Right atrium auricular region (tissue), 2 donors: ENCODE measurements around the gene MAGI2. TPM values are rescaled to one million over a fixed set of nuclear protein-coding genes. Genes with fewer than 3 reads are reported as not detected.
"Not testable (repeated sequence)": the region's sequence is repeated elsewhere in the genome, so short reads cannot be mapped to it uniquely, and the experiment has no call there.

Experiments used
- DNase-seq: peaks from one replicate; pipeline ENCODE4 v3.0.0-alpha.2; 2019; ENCODE audit warnings: low spot score
- H3K27ac ChIP-seq, 2 donors: fragments of 200-600 bp; sonication (generic); 1 replicate in 1 of 2; 2 replicates in 1 of 2; pipeline ENCODE4 v1.5.1; 2016 to 2019
- H3K27me3 ChIP-seq, 2 donors: fragments of 200-600 bp; sonication (generic); one replicate each; pipeline versions ENCODE4 v1.5.1 to v1.6.0; 2017 to 2019
- H3K36me3 ChIP-seq: fragments of 200-600 bp; sonication (generic); one replicate; pipeline ENCODE4 v1.5.1; 2016
- H3K4me1 ChIP-seq, 2 donors: fragments of 200-600 bp; sonication (generic); one replicate each; pipeline versions ENCODE4 v1.5.1 to v1.6.0; 2017 to 2019
- H3K4me3 ChIP-seq, 2 donors: fragments of 200-600 bp; sonication (generic); 1 replicate in 1 of 2; 2 replicates in 1 of 2; pipeline ENCODE4 v1.5.1; 2017 to 2019; ENCODE audit warnings: mild to moderate bottlenecking in 1 of 2, moderate library complexity in 1 of 2
- H3K9me3 ChIP-seq, 2 donors: fragments of 200-600 bp; sonication (generic); one replicate each; pipeline ENCODE4 v1.5.1; 2019
- total RNA-seq, 2 donors: library from RNA; depleted of rRNA; stranded (reverse); fragments of >200 nt; gene quantifications; one replicate each; pipeline ENCODE4 v1.1.0, GENCODE V29; 2016
- TF ChIP-seq, protein P1 (sequence below), 2 donors: fragments of 200-600 bp; sonication (generic); IDR thresholded peaks; one replicate each; pipeline ENCODE4 v1.5.1; 2019; ENCODE audit warnings: antibody characterized with exemption in 2 of 2

MAGI2 gene
- total RNA-seq, 2 donors from 2014 or later: 5.9 to 6.0 TPM

DNA sequence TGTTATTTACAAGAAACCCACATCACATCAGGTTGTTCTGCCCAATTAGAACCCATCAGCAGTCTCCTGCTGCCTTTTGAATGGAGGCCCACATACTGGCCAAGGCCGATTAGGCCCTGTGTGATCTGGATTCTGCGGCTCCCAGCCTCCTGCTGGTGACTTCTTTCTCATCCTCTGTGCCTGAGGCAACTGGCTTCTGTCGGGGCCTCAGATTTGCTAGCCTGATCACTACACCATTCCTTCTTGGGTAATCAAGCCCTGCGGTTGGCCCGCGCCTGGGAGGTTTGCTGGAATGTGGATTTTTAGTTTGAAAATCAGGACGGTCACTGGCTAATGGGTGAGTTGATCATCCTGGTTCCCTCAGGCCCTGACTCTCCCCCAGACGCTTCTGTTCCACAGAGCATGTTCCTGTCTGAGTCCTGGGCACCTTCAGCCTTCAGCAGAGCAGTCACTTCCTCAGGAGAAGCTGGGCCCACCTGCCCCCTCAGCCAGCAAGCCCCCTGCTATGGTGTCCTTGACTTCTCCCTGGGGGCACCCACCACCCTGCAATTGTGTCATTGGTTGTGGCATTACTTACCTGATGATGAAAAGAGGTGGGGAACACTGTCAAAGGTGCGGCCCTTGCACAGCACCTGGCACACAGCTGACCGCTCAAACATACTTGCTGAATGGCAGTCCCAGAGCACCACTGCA, 1447.3 kb downstream of the MAGI2 start:
- Histone ChIP-seq H3K4me1 (no peaks in the 10 kb centered on the region), H3K36me3 (no peaks in the 10 kb centered on the region), H3K9me3 (no peaks in the 10 kb centered on the region), H3K27me3 (no peaks in the 10 kb centered on the region), H3K4me3 (no peak overlapping the region), H3K27ac (no peak overlapping the region)
- no peak for DNase-seq
- TF ChIP-seq, protein P1, sequence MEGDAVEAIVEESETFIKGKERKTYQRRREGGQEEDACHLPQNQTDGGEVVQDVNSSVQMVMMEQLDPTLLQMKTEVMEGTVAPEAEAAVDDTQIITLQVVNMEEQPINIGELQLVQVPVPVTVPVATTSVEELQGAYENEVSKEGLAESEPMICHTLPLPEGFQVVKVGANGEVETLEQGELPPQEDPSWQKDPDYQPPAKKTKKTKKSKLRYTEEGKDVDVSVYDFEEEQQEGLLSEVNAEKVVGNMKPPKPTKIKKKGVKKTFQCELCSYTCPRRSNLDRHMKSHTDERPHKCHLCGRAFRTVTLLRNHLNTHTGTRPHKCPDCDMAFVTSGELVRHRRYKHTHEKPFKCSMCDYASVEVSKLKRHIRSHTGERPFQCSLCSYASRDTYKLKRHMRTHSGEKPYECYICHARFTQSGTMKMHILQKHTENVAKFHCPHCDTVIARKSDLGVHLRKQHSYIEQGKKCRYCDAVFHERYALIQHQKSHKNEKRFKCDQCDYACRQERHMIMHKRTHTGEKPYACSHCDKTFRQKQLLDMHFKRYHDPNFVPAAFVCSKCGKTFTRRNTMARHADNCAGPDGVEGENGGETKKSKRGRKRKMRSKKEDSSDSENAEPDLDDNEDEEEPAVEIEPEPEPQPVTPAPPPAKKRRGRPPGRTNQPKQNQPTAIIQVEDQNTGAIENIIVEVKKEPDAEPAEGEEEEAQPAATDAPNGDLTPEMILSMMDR (IDR thresholded peaks at IDR 0.05): no peak

DNA sequence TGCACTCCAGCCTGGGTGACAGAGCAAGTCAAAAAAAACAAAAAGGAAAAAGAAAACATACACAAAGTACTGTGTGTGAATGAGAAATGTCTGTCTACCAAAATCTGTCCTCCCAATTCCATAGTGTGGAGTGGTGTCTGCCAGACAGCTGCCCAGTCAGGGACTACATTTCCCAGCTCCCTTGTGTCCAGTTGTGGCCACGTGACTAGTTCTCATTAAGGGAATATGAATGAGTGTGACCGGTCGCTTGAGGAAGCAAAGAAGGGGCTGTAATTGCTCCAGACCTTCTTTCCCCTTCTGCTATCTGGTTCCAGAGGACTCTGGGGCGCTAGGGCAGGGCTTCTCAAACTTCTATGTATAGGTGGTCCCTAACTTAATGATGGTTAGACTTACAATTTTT, 1450.8 kb downstream of the MAGI2 start:
- H3K27me3 ChIP-seq: no peaks in the 10 kb centered on the region
- DNase-seq: no peak
- TF ChIP-seq, protein P1 (IDR thresholded peaks at IDR 0.05): no peak
- H3K4me3 ChIP-seq: no peak overlapping the region
- H3K9me3 ChIP-seq: no peaks in the 10 kb centered on the region
- no peak overlapping the region for H3K27ac ChIP-seq
- H3K36me3 ChIP-seq: no peaks in the 10 kb centered on the region
- no peaks in the 10 kb centered on the region for H3K4me1 ChIP-seq

DNA sequence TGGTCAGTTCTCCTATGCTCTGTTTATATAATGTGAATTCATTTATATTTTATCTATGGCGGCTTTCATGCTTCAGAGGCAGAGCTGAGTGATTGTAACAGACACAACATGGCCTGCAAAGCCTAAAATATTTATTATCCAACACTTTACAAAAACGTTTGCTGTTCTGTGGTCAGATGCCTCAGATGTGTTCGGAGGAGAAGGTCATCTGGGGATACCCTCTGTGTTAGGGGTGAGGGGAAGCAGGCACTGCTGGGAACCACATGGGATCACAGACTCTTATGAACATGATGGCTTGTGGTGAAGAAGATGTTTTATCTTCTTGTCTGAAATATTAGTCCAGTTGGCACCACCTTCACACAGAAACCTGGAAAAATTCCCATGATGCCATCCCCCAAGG, 1451.4 kb downstream of the MAGI2 start:
- Histone ChIP-seq H3K4me1 (no peaks in the 10 kb centered on the region), H3K36me3 (no peaks in the 10 kb centered on the region)
- no peak for DNase-seq

DNA sequence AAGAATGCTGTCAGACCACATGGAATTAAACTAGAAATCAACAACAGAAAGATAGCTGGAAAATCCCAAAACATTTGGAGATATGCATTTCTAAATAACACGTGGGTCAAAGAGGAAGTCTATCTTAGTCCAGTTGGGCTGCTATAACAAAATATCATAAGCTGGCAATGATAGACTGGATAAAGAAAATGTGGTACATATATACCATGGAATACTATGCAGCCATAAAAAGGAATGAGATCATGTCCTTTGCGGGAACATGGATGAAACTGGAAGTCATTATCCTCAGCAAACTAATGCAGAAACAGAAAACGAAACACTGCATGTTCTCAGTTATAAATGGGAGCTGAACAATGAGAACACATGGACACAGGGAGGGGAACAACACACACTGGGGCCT, 1454.3 kb downstream of the MAGI2 start:
- not testable (repeated sequence) for H3K27me3 ChIP-seq, H3K27ac ChIP-seq, H3K4me3 ChIP-seq, DNase-seq, H3K4me1 ChIP-seq, H3K9me3 ChIP-seq, H3K36me3 ChIP-seq

More for the DNA sequence above, 1451.4 kb downstream of the MAGI2 start:
- Histone ChIP-seq H3K9me3 (no peaks in the 10 kb centered on the region), H3K27me3 (no peaks in the 10 kb centered on the region), H3K27ac (no peak overlapping the region), H3K4me3 (no peak overlapping the region)
- TF ChIP-seq, protein P1 (IDR thresholded peaks at IDR 0.05): no peak

DNA sequence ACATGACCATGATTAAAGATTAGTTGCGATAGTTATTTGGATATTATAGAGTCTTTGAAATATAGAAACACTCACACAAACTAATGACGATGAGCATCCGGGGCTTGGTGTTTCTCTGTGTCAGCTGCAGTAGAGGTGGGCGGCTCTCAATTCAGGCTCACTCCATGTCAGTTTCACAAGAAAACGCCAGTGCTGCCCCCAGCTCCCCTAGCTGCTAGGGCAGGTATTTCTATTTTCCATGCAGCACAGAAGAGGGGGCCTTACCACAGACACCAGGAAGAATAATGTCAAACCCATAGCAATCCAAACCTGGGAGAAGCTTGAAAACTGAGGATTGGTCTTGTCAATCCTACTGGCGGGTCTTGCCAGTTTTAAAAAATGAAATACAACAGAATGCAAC, 1457.8 kb downstream of the MAGI2 start:
- Histone ChIP-seq H3K4me1 (no peaks in the 10 kb centered on the region), H3K27ac (no peak overlapping the region), H3K27me3 (no peaks in the 10 kb centered on the region), H3K9me3 (no peaks in the 10 kb centered on the region), H3K4me3 (no peak overlapping the region), H3K36me3 (no peaks in the 10 kb centered on the region)
- TF ChIP-seq, protein P1 (IDR thresholded peaks at IDR 0.05): no peak
- no peak for DNase-seq

DNA sequence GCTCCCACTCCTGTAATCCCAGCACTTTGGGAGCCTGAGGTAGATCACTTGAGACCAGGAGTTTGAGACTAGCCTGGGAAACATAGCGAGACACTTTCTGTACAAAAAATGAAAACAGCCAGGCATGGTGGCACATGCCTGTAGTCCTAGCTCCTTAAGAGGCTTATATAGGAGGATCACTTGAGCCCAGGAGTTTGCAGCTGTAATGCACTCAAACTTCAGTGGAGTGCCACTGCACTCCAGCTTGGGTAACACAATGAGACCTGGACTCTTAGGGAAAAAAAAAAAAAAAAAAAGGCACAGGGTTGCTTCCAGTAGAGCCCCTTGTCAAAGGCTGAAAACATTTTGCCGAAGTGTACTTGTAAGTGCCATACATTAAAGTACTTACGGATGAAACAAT, 1459.6 kb downstream of the MAGI2 start:
- Histone ChIP-seq H3K9me3 (no peaks in the 10 kb centered on the region), H3K27me3 (no peaks in the 10 kb centered on the region), H3K4me1 (no peaks in the 10 kb centered on the region), H3K4me3 (no peak overlapping the region), H3K27ac (no peak overlapping the region), H3K36me3 (no peaks in the 10 kb centered on the region)
- DNase-seq: no peak
- TF ChIP-seq, protein P1 (IDR thresholded peaks at IDR 0.05): no peak
